Cortex of kidney (tissue), 1 donor: ENCODE results near the gene HACD2.
"Not testable (repeated sequence)": the region's sequence is repeated elsewhere in the genome, so short reads cannot be mapped to it uniquely, and the experiment has no call there.

ENCODE experiments used
- DNase-seq: peaks from one replicate; lab custom pipeline; 2025; lab: John Stamatoyannopoulos, UW

Gene HACD2

DNA sequence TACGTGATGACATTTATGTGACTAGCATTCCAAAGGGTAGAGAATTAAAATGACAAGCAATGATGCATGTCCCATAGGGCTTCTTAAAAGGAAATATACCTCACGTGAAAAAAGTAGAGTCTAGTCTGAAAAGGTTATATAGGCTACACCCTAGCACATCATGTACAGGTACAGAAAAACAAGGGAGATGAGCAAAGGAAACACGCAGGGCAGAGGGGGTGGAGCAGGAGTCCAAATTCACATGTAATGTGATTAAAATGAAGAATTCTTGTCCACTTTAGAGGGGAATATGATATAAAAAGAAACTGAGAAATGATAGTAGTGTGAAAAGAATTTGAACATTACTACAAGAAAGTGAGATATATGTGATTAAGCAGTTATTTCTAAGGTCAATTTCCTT lies 59.4 kb downstream of the HACD2 start:
- no peak for DNase-seq

DNA sequence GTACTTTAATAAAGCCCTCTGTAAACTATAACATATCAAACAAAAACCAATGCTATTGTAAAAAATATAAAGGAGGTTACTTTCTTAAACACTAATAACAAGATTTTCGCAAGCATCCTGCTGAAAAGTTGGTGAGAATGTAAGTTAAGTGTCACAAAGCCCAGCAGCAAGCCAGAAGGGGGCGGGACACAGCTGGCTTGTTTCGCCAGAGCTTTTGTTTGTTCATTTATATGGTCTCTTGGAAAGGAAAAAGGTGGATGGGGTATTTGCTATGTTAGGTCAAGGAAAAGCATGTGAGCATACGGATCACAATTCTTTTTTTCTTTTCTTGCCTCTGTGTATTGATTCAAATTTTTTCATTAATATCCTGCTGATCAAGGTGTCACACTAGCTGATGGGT lies 59.9 kb downstream of the HACD2 start:
- no peak for DNase-seq

DNA sequence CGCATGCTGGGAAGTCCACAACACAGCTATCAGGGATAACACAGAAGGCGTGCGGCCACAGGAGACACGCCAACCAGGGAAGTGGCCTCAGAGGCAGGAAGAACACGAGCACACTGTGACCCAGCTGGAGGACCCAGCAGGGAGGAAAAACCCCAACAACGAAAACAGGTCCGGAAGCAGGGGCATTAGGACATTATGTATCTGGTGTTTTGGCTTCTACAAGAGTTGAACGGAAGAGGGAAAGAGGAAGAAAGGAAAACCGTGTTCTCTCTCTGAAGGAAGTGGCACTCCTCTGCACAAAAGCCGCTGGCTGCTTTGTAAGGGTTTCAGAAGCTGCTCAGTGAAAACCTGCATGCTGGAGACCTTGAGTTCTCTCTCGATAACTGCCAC lies 61.8 kb downstream of the HACD2 start:
- no peak for DNase-seq

DNA sequence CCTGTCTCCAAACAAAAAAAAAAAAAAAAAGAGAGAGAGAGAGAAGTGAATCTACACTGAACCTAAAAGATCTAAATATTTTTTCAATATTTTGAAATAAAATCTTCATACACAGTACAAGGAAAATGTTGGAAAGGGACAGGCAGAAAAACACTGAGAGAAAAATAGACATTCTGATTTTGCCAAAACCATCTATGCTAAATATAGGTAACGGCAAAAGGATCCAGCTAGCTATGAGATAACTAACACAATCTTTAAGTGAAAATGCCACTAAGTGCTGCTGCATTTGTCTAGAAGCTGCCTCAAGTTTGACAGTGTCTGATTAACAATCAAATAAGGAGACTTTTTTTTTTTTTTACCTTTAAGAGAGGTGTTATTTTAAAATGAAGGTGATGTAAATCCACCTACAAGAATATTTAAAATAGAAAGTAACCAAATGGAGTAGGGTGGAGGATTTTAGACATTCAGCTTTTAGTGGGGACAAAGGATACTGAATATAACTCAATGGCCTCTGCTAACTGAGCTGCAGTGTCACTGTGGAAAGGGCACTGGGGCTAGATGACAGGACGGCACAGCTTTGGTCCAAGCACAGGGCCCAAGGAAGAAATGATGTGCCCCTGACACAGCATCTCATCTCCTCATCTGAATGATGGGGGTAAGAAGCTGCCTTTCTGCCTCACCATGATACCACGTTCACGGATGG lies 62.4 kb downstream of the HACD2 start:
- DNase-seq: no peak

DNA sequence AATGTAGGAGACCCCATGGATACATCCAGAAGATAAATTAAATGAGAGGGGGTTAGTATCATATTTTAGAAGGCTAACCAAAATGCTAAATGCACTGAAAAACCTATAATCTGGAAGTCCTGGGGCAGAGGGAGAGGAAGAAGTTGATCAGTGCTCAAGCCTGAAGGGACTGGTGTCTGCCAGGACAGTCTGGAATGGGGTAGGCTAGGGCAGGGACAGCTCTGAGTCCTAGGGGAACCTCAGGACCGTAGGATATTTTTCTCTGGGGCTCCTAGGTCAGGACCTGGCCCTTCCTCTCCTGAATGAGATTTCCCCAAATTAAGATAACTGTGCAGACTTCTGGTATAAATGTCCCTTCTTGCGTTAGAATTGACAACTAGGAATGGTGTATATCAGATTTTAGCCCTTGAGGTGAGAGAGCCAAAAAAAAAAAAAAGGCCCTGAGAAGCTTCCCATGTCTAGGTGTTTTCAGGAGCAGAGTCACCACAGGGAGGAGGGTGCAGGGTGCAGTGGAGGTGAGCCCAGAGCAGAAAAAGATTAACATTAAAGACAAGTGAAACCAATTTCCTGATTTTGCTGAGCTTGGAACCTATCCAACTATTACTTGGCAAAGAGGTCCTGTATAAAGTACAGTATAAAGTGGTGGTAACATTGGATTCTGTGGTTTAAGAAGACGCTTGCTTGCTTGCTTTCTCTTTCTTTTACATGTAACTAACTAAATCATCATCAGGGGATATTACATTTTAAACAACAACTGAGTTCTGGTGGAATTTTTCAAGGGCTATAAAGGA lies 63.5 kb downstream of the HACD2 start:
- DNase-seq: no peak

DNA sequence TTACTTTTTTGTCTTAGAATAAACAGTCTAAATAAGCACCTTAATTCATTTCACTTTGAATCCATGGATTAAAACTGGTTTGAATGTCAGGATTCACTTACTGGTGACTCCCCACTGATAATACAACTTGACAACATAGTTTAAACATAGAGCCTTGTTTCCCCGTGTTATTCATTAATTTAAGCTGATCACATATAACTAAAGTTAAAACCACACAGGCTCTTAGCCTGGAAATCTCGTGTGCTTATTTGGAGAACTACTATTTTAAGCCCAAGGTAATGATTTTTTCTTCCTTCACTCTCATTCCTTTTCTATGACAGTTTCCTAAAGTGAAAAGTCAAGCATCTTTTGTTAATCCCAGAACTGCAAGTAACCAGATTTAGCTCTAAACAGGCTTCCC lies 64.2 kb downstream of the HACD2 start:
- no peak for DNase-seq

DNA sequence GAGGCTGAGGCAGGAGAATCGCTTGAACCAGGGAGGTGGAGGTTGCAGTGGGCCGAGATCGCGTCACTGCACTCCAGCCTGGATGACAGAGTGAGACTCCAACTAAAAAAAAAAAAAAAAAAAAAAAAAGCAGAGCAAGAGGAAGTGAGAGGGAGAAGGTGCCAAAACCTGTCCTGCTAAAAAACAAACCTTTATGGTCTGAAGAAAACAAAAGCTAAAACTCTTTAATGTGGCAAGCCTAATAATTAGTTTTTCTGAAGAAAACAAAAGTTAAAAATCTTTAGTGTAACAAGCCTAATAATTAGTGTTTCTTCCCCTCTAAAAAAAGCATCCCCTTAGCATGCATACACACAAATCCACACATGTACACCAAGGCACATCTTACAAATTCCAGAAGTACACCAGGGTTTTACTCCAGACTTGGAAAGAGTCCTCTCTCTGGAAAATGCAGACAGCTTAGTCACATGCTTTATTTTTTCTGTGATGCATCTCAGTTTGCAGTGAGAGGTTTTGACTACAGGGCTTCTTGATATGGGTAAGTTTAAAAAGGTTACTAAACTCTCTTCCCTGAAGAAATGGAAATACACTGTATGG lies 65.9 kb downstream of the HACD2 start:
- no peak for DNase-seq

DNA sequence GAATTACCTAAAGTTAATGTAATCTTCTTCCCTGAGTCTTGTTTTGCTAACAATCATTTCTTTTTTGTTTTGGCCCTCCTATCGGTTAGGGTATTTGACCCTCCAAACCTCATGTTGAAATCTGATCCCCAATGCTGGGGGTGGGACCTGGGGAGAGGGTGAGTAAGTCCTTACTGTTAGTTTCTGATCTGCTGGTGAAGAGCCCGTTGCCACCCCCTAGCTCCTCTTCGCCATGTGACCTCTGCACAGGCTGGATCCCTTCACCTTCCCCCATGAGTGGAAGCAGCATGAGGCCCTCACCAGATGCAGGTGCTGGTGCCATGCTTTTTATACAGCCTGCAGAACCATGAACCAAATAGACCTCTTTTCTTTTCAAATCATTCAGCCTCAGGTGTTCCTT lies 73.1 kb downstream of the HACD2 start:
- no peak for DNase-seq

DNA sequence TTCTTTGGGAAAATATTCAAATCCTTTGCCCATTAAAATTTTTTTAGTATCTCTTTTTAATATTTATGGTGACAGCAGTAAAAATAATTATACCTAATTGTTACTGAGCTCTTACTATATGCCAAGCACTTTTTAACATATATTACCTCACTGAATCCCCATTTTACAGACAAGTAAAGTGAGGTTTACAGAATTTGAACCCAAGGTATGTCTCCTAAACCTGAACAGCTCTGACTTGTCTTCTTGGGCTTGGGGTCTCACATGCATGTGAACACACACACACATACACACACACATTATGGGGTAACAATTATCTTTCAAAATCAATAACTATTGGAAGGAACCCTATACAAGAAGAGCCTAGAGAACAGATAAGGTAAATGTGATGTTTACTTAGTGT lies 73.8 kb downstream of the HACD2 start:
- no peak for DNase-seq

DNA sequence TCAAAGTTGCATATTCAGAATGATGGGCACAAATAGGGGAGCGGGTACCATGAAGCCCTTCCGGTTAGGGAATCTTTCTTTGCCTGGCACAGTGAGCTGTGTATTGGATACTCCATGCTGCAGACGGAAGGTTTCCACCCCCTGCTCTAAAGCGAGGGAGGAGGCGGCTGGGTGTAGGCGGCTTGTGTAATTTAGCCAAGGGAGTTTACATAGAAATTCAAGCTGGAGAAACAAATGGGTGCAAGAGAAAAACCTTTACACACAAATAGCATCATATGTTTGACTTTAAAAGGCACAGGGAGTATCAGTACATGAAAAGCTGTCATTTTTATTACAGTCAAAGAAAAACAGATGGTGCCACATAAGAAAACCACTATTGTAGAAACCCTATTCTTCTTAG lies 76.7 kb downstream of the HACD2 start:
- no peak for DNase-seq

DNA sequence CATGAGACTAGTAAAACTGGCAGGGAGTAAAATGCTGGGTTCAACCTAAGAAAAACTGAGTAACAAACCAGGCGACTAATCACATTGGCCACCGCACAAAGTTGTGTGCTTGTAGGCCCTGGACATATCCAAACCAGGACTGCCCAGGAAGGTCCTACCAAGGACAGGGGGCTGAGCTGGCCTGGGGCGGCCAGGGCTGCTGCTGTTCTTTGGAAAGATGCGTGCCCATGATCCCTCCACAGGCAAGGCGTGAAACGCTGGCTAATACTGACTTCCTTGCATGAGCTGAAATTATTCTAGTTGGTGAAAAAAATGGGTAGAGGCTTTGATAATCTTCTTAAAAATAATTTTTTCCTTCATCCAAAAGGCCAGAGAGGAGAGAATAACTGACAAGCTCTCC lies 79.0 kb downstream of the HACD2 start:
- no peak for DNase-seq

DNA sequence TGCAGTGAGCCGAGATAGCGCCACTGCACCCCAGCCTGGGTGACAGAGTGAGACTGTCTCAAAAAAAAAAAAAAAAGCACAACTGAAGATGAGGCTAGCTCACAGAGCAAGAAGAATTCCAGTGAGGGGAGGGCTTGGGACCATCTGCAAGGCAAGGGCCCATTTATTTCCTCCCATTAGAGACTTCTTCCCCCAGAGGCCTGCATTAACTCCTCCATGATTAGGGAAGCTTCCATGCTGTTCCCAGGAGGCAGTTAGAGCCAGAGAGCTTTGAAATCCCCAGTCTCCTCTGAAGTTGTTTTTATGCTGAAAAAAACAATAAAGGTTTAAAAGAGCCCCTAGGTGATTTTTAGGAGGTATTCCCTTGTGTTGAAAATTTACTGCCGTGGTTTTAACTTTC lies 81.7 kb downstream of the HACD2 start:
- DNase-seq: no peak

DNA sequence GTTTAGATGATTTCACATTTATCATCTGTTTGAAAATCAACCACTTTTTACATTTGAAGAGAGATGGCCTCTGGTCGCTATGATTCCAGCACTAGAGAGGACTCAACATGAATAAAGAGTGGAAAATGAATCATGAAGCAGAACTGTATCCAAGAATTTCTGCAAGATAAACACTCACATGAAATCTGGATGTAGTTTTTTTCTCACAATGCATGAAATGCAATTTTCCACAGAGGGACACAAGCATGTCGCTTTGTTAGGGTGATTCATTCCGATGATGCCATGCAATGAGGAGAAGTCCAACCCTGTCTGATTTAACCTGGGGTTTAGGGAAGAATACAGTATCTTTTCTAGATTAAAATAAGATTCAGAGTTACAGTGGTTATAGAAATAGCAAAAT lies 85.5 kb downstream of the HACD2 start:
- no peak for DNase-seq

DNA sequence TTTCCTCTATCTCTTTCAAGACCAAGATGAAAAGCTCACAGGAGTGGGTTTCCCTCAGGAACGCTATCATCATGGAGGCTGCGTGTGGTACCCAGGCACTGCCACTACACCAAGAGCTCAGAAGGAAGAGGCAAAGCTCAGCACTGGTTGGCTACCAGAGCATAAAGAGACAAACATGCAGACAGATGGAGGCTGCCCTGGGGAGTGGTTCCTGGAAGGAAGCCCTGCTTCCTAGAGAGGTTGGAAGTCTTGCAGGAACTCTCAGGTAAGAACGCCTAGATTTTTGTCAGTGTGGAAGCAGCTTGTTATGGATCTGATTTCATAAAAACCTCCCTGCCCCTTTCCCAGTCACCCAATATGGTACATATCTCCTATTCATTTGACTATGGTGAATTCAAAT lies 86.1 kb downstream of the HACD2 start:
- DNase-seq: no peak

DNA sequence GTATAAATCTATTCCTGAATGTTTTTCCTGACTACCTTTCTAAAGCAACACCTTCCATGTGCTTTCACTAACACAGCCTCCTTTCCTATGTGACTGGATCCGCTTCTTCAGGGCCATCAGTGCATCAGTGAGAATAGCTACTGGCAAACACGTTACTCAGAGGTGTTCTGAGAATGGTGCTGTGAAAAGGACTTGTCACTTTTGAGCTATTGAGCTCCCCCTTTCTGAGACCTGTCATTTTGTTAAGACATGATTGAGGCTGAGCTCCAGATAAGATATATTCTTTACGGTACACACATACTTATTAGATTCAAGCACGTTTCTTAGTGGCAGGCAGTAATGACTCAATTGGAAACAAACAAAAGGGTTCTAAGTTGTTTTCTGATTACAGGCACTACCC lies 90.9 kb downstream of the HACD2 start:
- no peak for DNase-seq

DNA sequence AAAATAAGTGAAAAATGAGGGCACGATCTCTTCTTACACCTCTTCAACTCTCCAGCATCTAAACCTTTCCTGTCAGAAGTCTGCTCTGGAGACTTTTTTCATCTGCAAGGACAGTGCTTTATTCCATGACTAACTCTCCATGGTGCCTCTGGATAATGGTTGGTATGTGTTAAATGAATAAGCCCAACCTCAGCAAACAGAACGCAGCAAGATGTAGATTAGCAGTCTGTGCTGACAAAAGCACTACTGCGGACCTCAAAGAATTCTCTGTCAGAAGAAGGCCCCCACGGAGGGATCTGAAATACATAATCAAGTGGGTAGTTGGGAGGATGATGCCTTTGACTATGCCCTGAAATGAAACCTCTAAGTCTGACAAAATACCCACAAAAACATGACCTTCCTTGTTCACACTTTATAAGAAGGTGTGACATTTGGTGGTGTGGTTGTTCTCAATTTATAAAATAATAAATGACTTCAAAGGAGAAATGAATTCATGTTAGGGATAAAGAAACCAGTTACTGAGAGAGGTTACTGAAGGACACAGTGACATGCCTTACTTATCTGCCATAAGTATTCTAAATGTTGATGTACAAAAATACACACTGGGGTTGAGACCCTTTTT lies 92.8 kb downstream of the HACD2 start:
- no peak for DNase-seq

DNA sequence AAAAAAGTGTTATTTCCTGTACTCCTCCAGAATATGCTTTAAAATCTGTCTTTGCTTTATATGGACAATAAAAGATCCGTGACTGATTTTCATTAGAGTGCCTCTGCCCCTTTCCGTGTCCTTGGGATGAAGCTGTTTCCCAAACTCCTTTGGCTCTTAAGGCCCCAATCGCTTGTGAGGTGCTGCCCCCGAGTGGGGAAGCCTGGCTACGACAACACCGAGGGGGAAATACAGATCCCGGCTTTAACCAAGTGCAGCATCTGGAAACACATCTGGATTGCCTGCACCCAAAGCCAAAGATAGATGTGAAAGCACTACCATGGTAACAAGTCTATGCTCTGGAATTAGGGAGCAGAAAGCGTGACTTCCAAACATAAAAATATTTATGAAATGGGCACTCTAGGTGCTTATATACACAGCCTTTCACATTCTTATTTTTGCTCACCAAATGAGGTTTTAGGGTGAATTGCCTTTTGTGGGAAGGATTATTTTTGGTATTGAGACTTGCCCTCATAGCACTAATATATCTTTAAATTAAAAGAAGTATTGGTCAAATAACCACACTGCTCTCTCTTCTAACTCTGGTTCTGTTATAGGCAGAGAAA lies 95.4 kb downstream of the HACD2 start:
- no peak for DNase-seq

DNA sequence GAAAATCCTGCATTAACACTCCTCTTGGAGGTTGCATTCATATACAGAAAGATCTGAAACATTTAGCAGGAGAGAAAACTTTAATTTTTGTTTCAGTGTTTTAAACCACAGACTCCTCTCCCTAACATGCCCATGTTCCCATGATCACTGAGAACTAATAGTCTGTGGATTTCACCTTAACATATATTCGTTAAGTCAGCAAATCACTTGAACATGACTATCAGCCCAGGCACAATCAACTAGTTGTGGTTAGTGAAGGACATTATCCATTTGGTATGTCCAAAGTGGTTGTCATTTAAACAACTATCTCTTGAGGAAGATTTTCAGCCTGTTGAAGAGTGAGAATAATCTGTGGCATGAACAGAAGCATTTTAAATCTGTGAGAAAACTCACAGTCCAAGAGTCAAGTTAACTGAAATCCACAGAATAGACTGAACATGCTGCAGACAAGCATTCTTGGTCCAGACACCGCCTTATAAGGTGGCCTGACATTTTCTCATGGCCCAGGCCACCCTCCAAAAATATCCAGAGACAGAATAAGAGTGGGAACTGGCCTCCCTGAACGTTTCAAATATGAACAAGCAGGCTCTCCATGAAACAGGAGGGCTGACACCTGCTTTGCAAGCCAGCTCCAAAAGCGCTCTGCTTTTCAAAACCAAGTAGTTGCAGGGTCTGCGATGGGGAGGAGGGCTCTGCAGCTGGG lies 96.1 kb downstream of the HACD2 start:
- no peak for DNase-seq

DNA sequence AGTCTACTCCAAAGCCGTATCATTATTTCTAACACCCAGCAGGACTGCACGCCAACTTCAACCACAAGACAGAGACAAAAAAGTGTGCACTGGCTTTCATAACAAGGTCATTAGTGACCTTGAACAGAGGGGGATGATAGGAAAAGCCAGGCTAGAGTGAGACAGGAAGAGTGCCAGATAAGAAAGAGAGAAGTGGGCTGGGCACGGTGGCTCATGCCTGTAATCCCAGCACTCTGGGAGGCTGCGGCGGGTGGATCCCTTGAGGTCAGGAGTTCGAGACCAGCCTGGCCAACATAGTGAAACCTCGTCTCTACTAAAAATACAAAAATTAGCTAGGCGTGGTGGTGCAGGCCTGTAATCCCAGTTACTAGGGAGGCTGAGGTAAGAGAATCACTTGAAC lies 97.8 kb downstream of the HACD2 start:
- DNase-seq: not testable (repeated sequence)

DNA sequence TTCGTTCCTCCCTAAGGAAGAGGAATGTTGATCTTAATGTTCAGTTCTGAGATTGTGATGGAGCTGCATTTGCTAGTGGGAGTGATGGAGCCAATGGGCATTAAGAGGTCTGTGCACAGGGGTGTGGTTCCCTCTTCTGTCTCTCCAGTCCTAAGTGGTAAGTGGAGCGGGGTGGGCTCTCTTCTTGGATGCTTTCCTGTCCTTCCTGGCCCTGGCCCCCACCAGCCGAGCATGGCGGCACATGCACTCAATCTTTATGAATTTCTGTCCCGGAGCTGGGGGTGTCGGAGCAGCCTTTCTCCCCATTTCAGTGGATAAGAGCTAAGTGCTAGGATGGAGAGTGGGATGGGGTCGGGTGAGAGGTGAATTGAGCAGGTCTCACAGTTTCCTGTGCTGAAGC lies 98.4 kb downstream of the HACD2 start:
- no peak for DNase-seq

DNA sequence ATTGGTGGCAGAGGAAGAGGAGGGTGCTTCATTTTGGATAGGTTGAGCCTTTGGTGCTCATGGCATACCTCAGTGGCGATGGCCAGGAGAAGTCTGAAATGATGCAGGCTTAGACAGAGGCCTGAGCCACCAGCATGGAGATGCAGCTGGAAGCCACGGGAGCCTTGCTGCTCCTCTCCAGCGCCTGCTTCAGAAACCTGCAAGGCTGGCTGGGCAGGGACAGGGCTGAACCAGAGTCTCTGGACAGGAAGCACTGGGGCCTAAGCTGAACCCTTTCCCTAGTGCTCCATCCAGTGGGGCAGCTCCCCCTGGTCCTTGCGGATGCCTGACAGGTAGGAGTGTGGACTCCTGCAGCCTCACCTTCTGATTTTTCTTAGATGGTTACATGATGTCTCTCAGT lies 99.3 kb downstream of the HACD2 start:
- DNase-seq: no peak

DNA sequence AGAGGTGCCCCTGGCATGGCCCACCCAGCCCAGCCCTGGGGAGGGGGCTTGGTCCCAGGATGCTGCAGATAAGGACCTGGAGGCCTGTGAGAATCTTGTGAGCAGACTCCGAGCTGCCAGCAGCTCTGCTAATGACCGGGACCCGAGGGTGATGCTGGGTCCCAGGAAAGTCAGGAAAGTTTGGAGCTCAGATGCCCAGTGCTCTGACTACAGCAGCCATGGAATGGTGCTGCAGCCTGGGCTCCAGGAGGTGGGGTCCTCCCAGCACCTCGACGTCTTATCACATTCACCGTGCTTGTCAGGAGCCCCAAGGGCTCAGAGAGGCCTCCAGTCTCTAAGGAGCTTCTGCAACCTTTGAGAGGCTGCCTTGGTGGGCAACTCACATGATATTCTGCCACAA lies 101.7 kb downstream of the HACD2 start:
- DNase-seq: no peak
